Activated T-helper 1 cell treated with anti-CD3 and anti-CD28 coated beads, Interleukin-2, amount 50 U/mL, for 16 hours (primary cell): ENCODE results near the gene MCM3.
A peak's percentile ranks its signal among the peaks of the same experiment; 100 is the strongest.

Experiments
- DNase-seq, 2 donors: peaks; one replicate each; pipeline ENCODE4 v3.0.0-alpha.2; 2020; ENCODE audit warnings: low read depth in 1 of 2, low spot score in 1 of 2

MCM3 gene

GRCh38 chr6:52284460-52285176, at the start of gene MCM3:
TSS of gene MCM3 (minus strand) at chr6:52284742. CDS start at chr6:52284674, 68 bp downstream.
- peak; percentile 83 to 91 for DNase-seq

- no peak for DNase-seq
Observed at GRCh38 chr6:52333840-52334200, 49.3 kb upstream of the MCM3 start.

GRCh38 chr6:52331793-52332457, 47.4 kb upstream of the MCM3 start:
- no peak for DNase-seq

- DNase-seq, result no peak
Observed at GRCh38 chr6:52330470-52330869, 45.9 kb upstream of the MCM3 start.

- no peak for DNase-seq
Observed at GRCh38 chr6:52328729-52329128, 44.2 kb upstream of the MCM3 start.

- no peak for DNase-seq
Observed at GRCh38 chr6:52328303-52328662, 43.7 kb upstream of the MCM3 start.

- DNase-seq, result no peak
Observed at GRCh38 chr6:52326540-52327364, 42.2 kb upstream of the MCM3 start.

- no peak for DNase-seq
Observed at GRCh38 chr6:52325695-52326471, 41.3 kb upstream of the MCM3 start.

GRCh38 chr6:52324189-52324588, 39.6 kb upstream of the MCM3 start:
- no peak for DNase-seq

GRCh38 chr6:52317841-52318581, 33.5 kb upstream of the MCM3 start:
- DNase-seq, result no peak

- no peak for DNase-seq
Observed at GRCh38 chr6:52317211-52317610, 32.7 kb upstream of the MCM3 start.

- DNase-seq, result no peak
Observed at GRCh38 chr6:52314752-52315151, 30.2 kb upstream of the MCM3 start.

- DNase-seq, result no peak
Observed at GRCh38 chr6:52312461-52312860, 27.9 kb upstream of the MCM3 start.

GRCh38 chr6:52310932-52311331, 26.4 kb upstream of the MCM3 start:
- DNase-seq, result no peak

- DNase-seq, result no peak
Observed at GRCh38 chr6:52307900-52308372, 23.4 kb upstream of the MCM3 start.

GRCh38 chr6:52306972-52307870, 22.7 kb upstream of the MCM3 start:
- DNase-seq, result no peak

GRCh38 chr6:52305948-52306767, 21.6 kb upstream of the MCM3 start:
- DNase-seq, result no peak

- no peak for DNase-seq
Observed at GRCh38 chr6:52305411-52305810, 20.9 kb upstream of the MCM3 start.

GRCh38 chr6:52304983-52305390, 20.4 kb upstream of the MCM3 start:
- no peak for DNase-seq
